HG02884 (cell line): ENCODE data around the gene MRPS35.

Experiments
- ATAC-seq: cut with Tn5 transposase; IDR thresholded peaks from one replicate; pipeline ENCODE4 v1.9.1; 2021; ENCODE audit warnings: mild to moderate bottlenecking, moderate library complexity; ENCODE audit not compliant: unreplicated experiment

The MRPS35 gene

GRCh38 chr12:27805238-27805637 lies 94.6 kb downstream of the MRPS35 start:
- no peak for ATAC-seq
